SU-DHL-6 (cell line): Measurements from ENCODE around the gene UBE2L5.

Experiments used
- CTCF ChIP-seq: fragments of 200-600 bp; sonication (generic); IDR thresholded peaks from one replicate; pipeline ENCODE4 v1.5.1; 2017; ENCODE audit warnings: antibody characterized with exemption, mild to moderate bottlenecking, low read length, moderate library complexity; ENCODE audit not compliant: insufficient read depth, poor library complexity, severe bottlenecking
- EZH2phosphoT487 ChIP-seq: fragments of 200-600 bp; sonication (generic), shearing (Covaris generic); conservative IDR thresholded peaks from 2 replicates; pipeline ENCODE4 v1.6.1; 2018; ENCODE audit warnings: mild to moderate bottlenecking, antibody characterized with exemption, low read length, moderate library complexity, mixed read lengths

- no peak for TF ChIP-seq EZH2phosphoT487
- TF ChIP-seq CTCF, result no peak
These were observed 18.8 kb downstream of the UBE2L5 start for GRCh38 chr13:30440910-30441703.
